Fibroblast of mammary gland (primary cell): ENCODE results near the gene ARHGAP15.

ENCODE experiments used
- DNase-seq: peaks from one replicate; pipeline ENCODE4 v3.0.0-alpha.2; 2010; ENCODE audit warnings: low read depth
- H3K4me3 ChIP-seq: 2 replicates; pipeline ENCODE4 v1.5.1; 2011; ENCODE audit warnings: low read depth, mild to moderate bottlenecking, low read length, moderate library complexity; ENCODE audit not compliant: control insufficient read depth
- TF ChIP-seq, protein P1 (sequence below): conservative IDR thresholded peaks from 2 replicates; pipeline ENCODE4 v1.5.1; 2011; ENCODE audit warnings: low read depth, low read length, inconsistent platforms; ENCODE audit not compliant: control insufficient read depth, insufficient read depth

Gene ARHGAP15

DNA sequence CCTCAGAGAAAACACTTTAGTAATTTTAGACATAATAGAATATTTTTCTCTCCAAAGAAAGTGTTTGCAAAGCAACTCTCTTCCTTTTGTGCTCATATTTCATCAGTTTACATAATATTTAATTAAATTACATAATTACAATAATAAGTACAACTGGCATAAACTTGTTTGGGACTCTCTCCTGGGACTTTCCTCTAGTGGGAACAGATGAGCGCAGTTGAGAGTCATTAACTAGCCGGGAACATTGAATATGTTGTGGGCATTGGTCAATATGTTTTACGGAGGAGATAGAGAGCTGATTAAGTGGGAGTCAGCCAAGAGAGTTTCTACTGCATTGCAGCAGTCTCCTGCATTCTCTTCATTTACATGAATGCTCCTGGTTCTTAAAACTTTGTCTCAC lies 607.7 kb downstream of the ARHGAP15 start:
- TF ChIP-seq, protein P1, sequence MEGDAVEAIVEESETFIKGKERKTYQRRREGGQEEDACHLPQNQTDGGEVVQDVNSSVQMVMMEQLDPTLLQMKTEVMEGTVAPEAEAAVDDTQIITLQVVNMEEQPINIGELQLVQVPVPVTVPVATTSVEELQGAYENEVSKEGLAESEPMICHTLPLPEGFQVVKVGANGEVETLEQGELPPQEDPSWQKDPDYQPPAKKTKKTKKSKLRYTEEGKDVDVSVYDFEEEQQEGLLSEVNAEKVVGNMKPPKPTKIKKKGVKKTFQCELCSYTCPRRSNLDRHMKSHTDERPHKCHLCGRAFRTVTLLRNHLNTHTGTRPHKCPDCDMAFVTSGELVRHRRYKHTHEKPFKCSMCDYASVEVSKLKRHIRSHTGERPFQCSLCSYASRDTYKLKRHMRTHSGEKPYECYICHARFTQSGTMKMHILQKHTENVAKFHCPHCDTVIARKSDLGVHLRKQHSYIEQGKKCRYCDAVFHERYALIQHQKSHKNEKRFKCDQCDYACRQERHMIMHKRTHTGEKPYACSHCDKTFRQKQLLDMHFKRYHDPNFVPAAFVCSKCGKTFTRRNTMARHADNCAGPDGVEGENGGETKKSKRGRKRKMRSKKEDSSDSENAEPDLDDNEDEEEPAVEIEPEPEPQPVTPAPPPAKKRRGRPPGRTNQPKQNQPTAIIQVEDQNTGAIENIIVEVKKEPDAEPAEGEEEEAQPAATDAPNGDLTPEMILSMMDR = no peak
- H3K4me3 ChIP-seq = no peak overlapping the region
- DNase-seq = no peak

DNA sequence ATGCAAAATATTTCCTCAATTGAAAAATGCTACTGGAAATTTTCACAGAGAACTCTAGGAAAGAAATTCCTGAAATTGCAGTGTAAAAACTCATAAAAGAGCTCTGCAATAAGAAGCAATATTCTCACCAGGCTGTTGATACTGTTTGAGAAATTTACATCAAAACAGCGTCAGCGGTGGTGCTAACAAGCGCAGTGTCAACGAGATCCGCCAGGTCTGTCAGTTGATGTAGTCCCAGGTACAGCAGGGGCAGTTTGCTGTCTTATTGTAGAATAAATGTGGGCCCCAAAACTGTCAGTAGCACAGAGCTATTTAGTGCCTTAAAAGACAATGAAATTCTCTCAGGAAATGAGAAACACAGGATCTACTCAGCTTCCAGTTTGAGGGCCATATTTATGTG lies 611.2 kb downstream of the ARHGAP15 start:
- no peak overlapping the region for H3K4me3 ChIP-seq
- no peak for DNase-seq
- TF ChIP-seq, protein P1 = no peak

DNA sequence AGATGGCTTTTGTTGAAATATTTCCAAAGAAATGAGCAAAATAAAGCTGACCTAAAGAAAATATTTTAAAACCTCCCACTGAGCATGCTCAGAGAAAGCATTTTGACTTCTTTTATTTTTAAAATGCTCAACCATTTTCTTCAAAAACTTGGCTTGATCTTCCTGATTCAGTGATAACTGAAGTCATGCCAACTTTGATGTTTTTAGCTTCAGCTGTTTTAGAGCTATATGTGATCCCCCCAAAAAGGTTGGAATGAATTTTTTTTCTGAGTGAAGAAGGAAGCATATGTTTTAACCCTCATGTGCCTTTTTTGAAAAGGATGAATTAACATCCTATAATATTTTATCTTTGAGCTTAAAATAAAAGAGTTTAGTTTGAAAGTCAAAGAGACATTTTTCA lies 612.0 kb downstream of the ARHGAP15 start:
- TF ChIP-seq, protein P1 = no peak
- DNase-seq = no peak
- H3K4me3 ChIP-seq = no peak overlapping the region

DNA sequence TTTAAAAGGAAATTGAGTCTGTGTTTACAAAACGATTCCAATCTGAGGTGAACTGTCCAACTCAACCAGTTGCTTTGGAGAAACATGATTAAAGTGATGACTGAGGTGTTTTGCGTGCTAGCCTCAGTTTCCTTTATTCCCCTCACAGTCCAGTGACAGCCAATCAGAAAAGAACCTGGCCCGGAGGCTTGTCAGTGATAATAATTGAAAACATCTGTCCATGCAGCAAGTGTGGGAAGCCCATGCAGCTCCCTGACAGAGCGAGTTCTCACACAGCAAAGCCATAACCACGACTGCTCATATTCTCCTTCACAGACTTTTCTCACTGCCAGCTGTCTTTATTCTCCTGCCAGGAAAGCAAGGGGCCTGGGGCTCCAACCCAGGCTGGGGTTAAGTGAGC lies 613.4 kb downstream of the ARHGAP15 start:
- TF ChIP-seq, protein P1 = no peak
- H3K4me3 ChIP-seq = no peak overlapping the region
- peak; percentile 30 for DNase-seq

DNA sequence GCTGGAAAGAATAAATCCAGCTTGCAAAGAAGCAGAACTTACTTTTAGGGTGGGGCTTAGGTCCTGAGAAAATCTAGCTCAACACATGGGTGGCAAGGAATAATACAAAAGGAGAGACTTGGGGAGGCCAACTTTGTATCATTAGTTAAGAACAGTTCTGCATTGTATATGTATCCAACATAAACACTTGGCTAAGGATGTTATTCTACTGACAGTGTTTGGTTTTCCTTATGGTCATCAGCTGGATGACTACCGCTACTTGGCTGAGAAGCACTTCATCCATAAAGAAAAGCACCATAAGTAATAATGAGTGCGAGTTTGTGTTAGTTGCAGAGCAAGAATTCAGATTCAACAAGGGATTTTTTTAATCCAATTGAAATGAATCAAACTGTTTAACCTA lies 614.9 kb downstream of the ARHGAP15 start:
- DNase-seq = no peak
- no peak overlapping the region for H3K4me3 ChIP-seq
- TF ChIP-seq, protein P1 = no peak

DNA sequence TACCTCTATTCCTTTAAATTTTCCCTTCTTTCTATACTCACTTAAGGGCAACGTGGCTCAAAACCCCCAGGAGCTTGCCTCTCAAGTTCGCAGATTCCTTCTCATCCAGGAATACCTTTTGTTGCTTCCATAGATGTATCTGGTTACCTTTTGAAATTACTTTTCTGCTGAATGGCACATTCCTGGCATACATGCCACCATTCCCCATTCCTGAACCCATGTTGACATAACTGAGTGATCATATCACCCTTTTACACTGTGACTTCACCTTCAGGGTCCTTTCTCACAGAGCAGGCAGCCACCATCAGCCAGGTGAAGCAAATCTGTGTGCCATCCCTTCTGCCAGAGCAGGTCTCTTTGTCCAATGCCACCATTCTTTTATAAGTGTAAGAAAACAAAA lies 615.8 kb downstream of the ARHGAP15 start:
- no peak overlapping the region for H3K4me3 ChIP-seq
- TF ChIP-seq, protein P1 = no peak
- no peak for DNase-seq

DNA sequence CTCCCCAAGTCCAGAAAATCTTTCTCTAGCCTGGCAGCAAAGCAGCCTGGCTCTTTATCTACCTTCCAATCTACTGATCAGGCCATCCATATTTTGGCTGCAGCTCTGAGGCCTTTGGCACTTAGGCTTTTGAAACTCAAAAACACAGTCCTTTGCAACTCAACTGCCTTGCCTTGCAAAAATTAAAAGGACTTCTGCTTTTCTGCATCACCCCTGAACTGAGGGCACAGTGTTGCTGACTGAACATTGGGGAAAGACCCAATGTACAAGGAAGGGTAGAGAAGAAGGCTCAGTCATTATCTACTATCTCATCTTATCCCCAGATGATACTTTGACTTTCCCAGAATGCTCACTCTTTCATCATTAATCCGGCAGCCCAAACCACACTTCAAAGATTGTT lies 625.5 kb downstream of the ARHGAP15 start:
- no peak for DNase-seq
- no peak overlapping the region for H3K4me3 ChIP-seq
- TF ChIP-seq, protein P1 = no peak
